Fibroblast of mammary gland (primary cell): ENCODE measurements around the gene G6PC1.
"Not testable (repeated sequence)": the region's sequence is repeated elsewhere in the genome, so short reads cannot be mapped to it uniquely, and the experiment has no call there.

Experiments used
- DNase-seq: peaks from one replicate; pipeline ENCODE4 v3.0.0-alpha.2; 2010; ENCODE audit warnings: low read depth
- H3K4me3 ChIP-seq: 2 replicates; pipeline ENCODE4 v1.5.1; 2011; ENCODE audit warnings: low read depth, mild to moderate bottlenecking, low read length, moderate library complexity; ENCODE audit not compliant: control insufficient read depth
- TF ChIP-seq, protein P1 (sequence below): conservative IDR thresholded peaks from 2 replicates; pipeline ENCODE4 v1.5.1; 2011; ENCODE audit warnings: low read depth, low read length, inconsistent platforms; ENCODE audit not compliant: control insufficient read depth, insufficient read depth

Gene G6PC1

DNA sequence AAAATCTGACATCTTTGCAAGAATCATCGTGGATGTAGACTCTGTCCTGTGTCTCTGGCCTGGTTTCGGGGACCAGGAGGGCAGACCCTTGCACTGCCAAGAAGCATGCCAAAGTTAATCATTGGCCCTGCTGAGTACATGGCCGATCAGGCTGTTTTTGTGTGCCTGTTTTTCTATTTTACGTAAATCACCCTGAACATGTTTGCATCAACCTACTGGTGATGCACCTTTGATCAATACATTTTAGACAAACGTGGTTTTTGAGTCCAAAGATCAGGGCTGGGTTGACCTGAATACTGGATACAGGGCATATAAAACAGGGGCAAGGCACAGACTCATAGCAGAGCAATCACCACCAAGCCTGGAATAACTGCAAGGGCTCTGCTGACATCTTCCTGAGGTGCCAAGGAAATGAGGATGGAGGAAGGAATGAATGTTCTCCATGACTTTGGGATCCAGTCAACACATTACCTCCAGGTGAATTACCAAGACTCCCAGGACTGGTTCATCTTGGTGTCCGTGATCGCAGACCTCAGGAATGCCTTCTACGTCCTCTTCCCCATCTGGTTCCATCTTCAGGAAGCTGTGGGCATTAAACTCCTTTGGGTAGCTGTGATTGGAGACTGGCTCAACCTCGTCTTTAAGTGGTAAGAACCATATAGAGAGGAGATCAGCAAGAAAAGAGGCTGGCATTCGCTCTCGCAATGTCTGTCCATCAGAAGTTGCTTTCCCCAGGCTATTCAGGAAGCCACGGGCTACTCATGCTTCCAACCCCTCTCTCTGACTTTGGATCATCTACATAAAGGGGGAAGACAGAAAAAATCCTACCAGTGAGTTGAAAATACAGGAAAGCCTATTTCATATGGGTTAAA, at the start of gene G6PC1:
G6PC1 (plus strand) TSS at position 340 of the 872 bp plus-strand sequence; CDS start at position 418, 78 bp downstream.
- TF ChIP-seq, protein P1, sequence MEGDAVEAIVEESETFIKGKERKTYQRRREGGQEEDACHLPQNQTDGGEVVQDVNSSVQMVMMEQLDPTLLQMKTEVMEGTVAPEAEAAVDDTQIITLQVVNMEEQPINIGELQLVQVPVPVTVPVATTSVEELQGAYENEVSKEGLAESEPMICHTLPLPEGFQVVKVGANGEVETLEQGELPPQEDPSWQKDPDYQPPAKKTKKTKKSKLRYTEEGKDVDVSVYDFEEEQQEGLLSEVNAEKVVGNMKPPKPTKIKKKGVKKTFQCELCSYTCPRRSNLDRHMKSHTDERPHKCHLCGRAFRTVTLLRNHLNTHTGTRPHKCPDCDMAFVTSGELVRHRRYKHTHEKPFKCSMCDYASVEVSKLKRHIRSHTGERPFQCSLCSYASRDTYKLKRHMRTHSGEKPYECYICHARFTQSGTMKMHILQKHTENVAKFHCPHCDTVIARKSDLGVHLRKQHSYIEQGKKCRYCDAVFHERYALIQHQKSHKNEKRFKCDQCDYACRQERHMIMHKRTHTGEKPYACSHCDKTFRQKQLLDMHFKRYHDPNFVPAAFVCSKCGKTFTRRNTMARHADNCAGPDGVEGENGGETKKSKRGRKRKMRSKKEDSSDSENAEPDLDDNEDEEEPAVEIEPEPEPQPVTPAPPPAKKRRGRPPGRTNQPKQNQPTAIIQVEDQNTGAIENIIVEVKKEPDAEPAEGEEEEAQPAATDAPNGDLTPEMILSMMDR = no peak
- H3K4me3 ChIP-seq = no peak within 1 kb of the TSS
- DNase-seq = no peak

- TF ChIP-seq, protein P1 = no peak
- DNase-seq = no peak
- H3K4me3 ChIP-seq = no peak within 1 kb of the TSS
These were observed 49.6 kb upstream of the G6PC1 start, which contains the start of gene AOC3 for GRCh38 chr17:42850954-42851353. Gene AOC3 (plus strand): TSS chr17:42851199. CDS start chr17:42851344, 145 bp downstream.

DNA sequence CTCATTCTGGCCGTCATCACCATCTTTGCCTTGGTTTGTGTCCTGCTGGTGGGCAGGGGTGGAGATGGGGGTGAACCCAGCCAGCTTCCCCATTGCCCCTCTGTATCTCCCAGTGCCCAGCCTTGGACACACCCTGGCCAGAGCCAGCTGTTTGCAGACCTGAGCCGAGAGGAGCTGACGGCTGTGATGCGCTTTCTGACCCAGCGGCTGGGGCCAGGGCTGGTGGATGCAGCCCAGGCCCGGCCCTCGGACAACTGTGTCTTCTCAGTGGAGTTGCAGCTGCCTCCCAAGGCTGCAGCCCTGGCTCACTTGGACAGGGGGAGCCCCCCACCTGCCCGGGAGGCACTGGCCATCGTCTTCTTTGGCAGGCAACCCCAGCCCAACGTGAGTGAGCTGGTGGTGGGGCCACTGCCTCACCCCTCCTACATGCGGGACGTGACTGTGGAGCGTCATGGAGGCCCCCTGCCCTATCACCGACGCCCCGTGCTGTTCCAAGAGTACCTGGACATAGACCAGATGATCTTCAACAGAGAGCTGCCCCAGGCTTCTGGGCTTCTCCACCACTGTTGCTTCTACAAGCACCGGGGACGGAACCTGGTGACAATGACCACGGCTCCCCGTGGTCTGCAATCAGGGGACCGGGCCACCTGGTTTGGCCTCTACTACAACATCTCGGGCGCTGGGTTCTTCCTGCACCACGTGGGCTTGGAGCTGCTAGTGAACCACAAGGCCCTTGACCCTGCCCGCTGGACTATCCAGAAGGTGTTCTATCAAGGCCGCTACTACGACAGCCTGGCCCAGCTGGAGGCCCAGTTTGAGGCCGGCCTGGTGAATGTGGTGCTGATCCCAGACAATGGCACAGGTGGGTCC, 49.0 kb upstream of the G6PC1 start:
- not testable (repeated sequence) for H3K4me3 ChIP-seq, DNase-seq

DNA sequence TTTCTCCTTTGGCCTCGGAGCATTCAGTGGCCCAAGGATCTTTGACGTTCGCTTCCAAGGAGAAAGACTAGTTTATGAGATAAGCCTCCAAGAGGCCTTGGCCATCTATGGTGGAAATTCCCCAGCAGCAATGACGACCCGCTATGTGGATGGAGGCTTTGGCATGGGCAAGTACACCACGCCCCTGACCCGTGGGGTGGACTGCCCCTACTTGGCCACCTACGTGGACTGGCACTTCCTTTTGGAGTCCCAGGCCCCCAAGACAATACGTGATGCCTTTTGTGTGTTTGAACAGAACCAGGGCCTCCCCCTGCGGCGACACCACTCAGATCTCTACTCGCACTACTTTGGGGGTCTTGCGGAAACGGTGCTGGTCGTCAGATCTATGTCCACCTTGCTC, 48.2 kb upstream of the G6PC1 start:
- no peak overlapping the region for H3K4me3 ChIP-seq
- TF ChIP-seq, protein P1 = no peak
- DNase-seq = no peak

GRCh38 chr17:42853004-42853403, 47.6 kb upstream of the G6PC1 start:
- TF ChIP-seq, protein P1 = no peak
- no peak for DNase-seq
- H3K4me3 ChIP-seq = no peak overlapping the region

- H3K4me3 ChIP-seq = no peak overlapping the region
- no peak for DNase-seq
- TF ChIP-seq, protein P1 = no peak
These were observed 47.0 kb upstream of the G6PC1 start for GRCh38 chr17:42853597-42853967.
